ENCODE data around the gene IGFBP7. TPM values are rescaled to one million over a fixed set of nuclear protein-coding genes. Genes with fewer than 3 reads are reported as not detected.

The IGFBP7 gene
- total and polyA plus RNA-seq, 8 donors: 71.8 to 972 (median 198) TPM

DNA sequence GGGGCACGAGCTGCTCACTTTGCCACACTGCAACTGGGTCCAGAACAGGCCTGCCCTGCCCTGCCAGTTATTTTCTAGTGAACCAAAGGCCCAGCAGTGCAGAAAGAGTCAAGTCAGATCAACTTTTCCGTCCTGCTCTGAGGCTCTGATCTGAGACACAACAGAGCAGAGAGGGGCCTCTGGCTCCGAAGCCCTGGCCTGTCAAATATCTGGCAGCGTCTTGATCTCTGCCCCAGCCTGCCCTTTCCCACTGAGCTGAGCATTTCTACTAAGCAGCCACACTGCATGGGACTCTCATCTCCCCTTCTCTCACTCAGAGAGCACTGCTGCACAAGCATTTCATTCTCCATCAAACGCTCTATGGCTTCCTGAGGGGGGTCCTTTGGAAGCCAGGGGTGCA lies 11.8 kb downstream of the IGFBP7 start:
- H3K36me3 ChIP-seq: peaks cover 0 to 6% (median 0%) of the 10 kb centered on the region in 4 donors

GRCh38 chr4:57097711-57098110 lies 12.5 kb downstream of the IGFBP7 start:
- Histone ChIP-seq H3K4me1 (peaks cover 12 to 70% (median 43%) of the 10 kb centered on the region in 4 donors), H3K27ac (peak overlapping the region in 4 of 5 donors; percentile 50 to 84 (median 74)), H3K36me3 (peaks cover 0 to 6% (median 0%) of the 10 kb centered on the region in 4 donors), H3K4me3 (no peak overlapping the region), H3K9me3 (no peaks in the 10 kb centered on the region), H3K27me3 (no peaks in the 10 kb centered on the region)
- DNase-seq: no peak
- TF ChIP-seq POLR2A (IDR thresholded peaks at IDR 0.05): no peak
- TF ChIP-seq POLR2AphosphoS5 (IDR thresholded peaks at IDR 0.05): no peak
- TF ChIP-seq, protein P1, sequence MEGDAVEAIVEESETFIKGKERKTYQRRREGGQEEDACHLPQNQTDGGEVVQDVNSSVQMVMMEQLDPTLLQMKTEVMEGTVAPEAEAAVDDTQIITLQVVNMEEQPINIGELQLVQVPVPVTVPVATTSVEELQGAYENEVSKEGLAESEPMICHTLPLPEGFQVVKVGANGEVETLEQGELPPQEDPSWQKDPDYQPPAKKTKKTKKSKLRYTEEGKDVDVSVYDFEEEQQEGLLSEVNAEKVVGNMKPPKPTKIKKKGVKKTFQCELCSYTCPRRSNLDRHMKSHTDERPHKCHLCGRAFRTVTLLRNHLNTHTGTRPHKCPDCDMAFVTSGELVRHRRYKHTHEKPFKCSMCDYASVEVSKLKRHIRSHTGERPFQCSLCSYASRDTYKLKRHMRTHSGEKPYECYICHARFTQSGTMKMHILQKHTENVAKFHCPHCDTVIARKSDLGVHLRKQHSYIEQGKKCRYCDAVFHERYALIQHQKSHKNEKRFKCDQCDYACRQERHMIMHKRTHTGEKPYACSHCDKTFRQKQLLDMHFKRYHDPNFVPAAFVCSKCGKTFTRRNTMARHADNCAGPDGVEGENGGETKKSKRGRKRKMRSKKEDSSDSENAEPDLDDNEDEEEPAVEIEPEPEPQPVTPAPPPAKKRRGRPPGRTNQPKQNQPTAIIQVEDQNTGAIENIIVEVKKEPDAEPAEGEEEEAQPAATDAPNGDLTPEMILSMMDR (IDR thresholded peaks at IDR 0.05): no peak
- TF ChIP-seq EP300 (IDR thresholded peaks at IDR 0.05): no peak
- WGBS, 5 donors: 73 to 96% (median 90%) methylated on average over 2 of the region's 2 CpGs
- intact Hi-C loops (cut with DNase I; ENCODE audit: low total_unique reads): no loop called here

More for the DNA sequence above, 11.8 kb downstream of the IGFBP7 start:
- intact Hi-C loops (cut with DNase I; ENCODE audit: low total_unique reads): no loop called here
- no peak for DNase-seq
- WGBS, 5 donors: 53 to 70% (median 61%) methylated on average over 5 of the region's 5 CpGs
- H3K9me3 ChIP-seq: no peaks in the 10 kb centered on the region
- TF ChIP-seq POLR2A (IDR thresholded peaks at IDR 0.05) (no peak), EP300 (IDR thresholded peaks at IDR 0.05) (no peak), POLR2AphosphoS5 (IDR thresholded peaks at IDR 0.05) (no peak)
- TF ChIP-seq, protein P1 (IDR thresholded peaks at IDR 0.05): no peak
- peaks cover 12 to 73% (median 47%) of the 10 kb centered on the region in 4 donors for H3K4me1 ChIP-seq
- H3K27me3 ChIP-seq: no peaks in the 10 kb centered on the region
- H3K4me3 ChIP-seq: no peak overlapping the region
- peak overlapping the region in 4 of 5 donors; percentile 50 to 84 (median 74) for H3K27ac ChIP-seq

DNA sequence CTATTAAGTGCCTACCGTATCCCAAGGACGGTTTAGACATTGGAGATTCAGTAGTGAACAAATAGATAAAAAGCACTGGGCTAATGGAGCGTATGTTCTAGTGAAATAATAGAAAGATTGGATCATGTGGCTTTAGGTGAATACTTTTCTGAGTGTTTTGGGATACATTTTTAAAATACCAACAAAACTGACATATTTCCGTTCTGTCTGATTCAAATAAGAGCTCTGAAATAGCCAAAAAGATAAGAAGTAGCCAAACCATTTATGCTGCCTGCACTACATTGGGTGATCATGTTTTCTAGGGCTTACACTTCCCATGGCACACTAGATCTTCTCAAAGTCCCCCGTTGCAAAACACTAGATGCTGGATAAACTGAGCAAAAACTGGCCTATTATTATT lies 14.2 kb downstream of the IGFBP7 start:
- Histone ChIP-seq H3K27me3 (no peaks in the 10 kb centered on the region), H3K27ac (peak overlapping the region in 1 of 5 donors; percentile 70), H3K9me3 (no peaks in the 10 kb centered on the region), H3K4me1 (peaks cover 12 to 68% (median 38%) of the 10 kb centered on the region in 4 donors), H3K36me3 (peaks cover 0 to 6% (median 0%) of the 10 kb centered on the region in 4 donors), H3K4me3 (no peak overlapping the region)
- 64 to 68% (median 67%) methylated on average over 5 of the region's 5 CpGs for WGBS, 5 donors
- intact Hi-C loops (cut with DNase I; ENCODE audit: low total_unique reads): no loop called here
- TF ChIP-seq POLR2AphosphoS5 (IDR thresholded peaks at IDR 0.05) (no peak), EP300 (IDR thresholded peaks at IDR 0.05) (no peak), POLR2A (IDR thresholded peaks at IDR 0.05) (no peak)
- TF ChIP-seq, protein P1 (IDR thresholded peaks at IDR 0.05): no peak
- DNase-seq: no peak

DNA sequence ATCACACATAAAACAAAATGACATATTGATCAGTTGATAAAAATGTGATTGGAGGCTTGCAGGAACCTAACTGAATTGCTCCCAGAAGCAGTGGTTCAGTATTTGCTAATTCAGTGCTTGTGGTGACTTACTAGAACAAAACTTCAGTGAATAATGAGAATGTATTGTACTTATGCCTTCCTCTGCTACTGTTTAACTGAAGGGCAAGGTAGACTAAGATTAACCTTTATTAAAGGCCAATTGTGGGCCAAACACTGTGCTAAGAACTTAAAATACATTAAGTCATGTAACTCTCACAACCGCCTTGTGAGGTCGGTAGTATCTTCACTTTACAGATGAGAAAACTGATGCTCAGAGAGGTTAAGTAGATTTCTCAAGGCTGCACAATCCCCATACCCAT lies 14.9 kb downstream of the IGFBP7 start:
- intact Hi-C loops (cut with DNase I; ENCODE audit: low total_unique reads): no loop called here
- no peak overlapping the region for H3K27ac ChIP-seq
- H3K36me3 ChIP-seq: no peaks in the 10 kb centered on the region
- no peak overlapping the region for H3K4me3 ChIP-seq
- WGBS, 5 donors: 83 to 97% (median 90%) methylated on average over 2 of the region's 2 CpGs
- no peak for TF ChIP-seq POLR2AphosphoS5 (IDR thresholded peaks at IDR 0.05)
- TF ChIP-seq, protein P1 (IDR thresholded peaks at IDR 0.05): no peak
- TF ChIP-seq EP300 (IDR thresholded peaks at IDR 0.05): no peak
- no peak for TF ChIP-seq POLR2A (IDR thresholded peaks at IDR 0.05)
- peaks cover 12 to 69% (median 37%) of the 10 kb centered on the region in 4 donors for H3K4me1 ChIP-seq
- DNase-seq: no peak
- H3K27me3 ChIP-seq: no peaks in the 10 kb centered on the region
- no peaks in the 10 kb centered on the region for H3K9me3 ChIP-seq
